Osteocyte (in vitro differentiated cells): Measurements from ENCODE around the gene CFAP61. TPM values are rescaled to one million over a fixed set of nuclear protein-coding genes. Genes with fewer than 3 reads are reported as not detected.
"Not testable (repeated sequence)": the region's sequence is repeated elsewhere in the genome, so short reads cannot be mapped to it uniquely, and the experiment has no call there.

Source experiments
- DNase-seq: peaks from one replicate; pipeline ENCODE4 v3.0.0; 2021; ENCODE audit warnings: mixed read lengths; ENCODE audit not compliant: unreplicated experiment; ENCODE audit errors: extremely low spot score
- H3K27ac Mint-ChIP-seq: one replicate; pipeline ENCODE4 v1.8.0; 2021; ENCODE audit warnings: mild to moderate bottlenecking, mixed read lengths; ENCODE audit not compliant: unreplicated experiment
- H3K27me3 Mint-ChIP-seq: one replicate; pipeline ENCODE4 v1.8.0; 2021; ENCODE audit warnings: mixed read lengths; ENCODE audit not compliant: unreplicated experiment
- H3K36me3 Mint-ChIP-seq: one replicate; pipeline ENCODE4 v1.8.0; 2021; ENCODE audit warnings: mixed read lengths; ENCODE audit not compliant: unreplicated experiment
- H3K4me1 Mint-ChIP-seq: one replicate; pipeline ENCODE4 v1.8.0; 2021; ENCODE audit warnings: mixed read lengths; ENCODE audit not compliant: unreplicated experiment
- H3K4me3 Mint-ChIP-seq: one replicate; pipeline ENCODE4 v1.8.0; 2021; ENCODE audit warnings: mild to moderate bottlenecking, moderate library complexity, mixed read lengths; ENCODE audit not compliant: unreplicated experiment
- H3K9me3 Mint-ChIP-seq: one replicate; pipeline ENCODE4 v1.8.0; 2021; ENCODE audit warnings: mixed read lengths; ENCODE audit not compliant: unreplicated experiment
- total RNA-seq: library from RNA; stranded (reverse); gene quantifications from 2 replicates; pipeline ENCODE4 v1.2.1, GENCODE V29; 2021
- TF ChIP-seq, protein P1 (sequence below): fragments of 200-600 bp; sonication (generic); IDR thresholded peaks from 2 replicates; pipeline ENCODE4 v1.5.0; 2021; ENCODE audit warnings: antibody characterized with exemption, mild to moderate bottlenecking, moderate library complexity

Gene CFAP61
- total RNA-seq, 1 donor from 2014 or later = not detected

DNA sequence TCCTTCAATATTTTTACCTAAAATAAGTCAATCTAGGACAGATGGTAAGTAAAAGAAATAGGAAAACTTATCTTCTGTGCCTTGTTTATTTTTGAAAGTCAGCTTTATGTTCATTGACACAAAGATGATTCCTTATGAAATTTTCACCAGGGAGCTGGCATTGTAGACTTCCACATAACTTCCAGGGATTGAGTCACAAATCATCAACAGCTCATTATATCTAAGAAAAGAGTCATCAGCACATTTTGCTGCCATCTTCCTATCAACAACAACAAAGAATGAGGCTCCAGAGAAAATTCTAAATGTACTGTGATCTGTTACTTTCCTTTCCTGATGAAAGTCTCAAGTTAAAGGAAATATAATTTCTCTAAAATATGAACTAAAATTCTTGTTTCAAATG, 48.5 kb downstream of the CFAP61 start:
- no peaks in the 10 kb centered on the region for H3K36me3 Mint-ChIP-seq
- H3K27ac Mint-ChIP-seq = no peak overlapping the region
- no peak overlapping the region for H3K4me3 Mint-ChIP-seq
- H3K9me3 Mint-ChIP-seq = no peaks in the 10 kb centered on the region
- peaks cover 15% of the 10 kb centered on the region for H3K27me3 Mint-ChIP-seq
- TF ChIP-seq, protein P1, sequence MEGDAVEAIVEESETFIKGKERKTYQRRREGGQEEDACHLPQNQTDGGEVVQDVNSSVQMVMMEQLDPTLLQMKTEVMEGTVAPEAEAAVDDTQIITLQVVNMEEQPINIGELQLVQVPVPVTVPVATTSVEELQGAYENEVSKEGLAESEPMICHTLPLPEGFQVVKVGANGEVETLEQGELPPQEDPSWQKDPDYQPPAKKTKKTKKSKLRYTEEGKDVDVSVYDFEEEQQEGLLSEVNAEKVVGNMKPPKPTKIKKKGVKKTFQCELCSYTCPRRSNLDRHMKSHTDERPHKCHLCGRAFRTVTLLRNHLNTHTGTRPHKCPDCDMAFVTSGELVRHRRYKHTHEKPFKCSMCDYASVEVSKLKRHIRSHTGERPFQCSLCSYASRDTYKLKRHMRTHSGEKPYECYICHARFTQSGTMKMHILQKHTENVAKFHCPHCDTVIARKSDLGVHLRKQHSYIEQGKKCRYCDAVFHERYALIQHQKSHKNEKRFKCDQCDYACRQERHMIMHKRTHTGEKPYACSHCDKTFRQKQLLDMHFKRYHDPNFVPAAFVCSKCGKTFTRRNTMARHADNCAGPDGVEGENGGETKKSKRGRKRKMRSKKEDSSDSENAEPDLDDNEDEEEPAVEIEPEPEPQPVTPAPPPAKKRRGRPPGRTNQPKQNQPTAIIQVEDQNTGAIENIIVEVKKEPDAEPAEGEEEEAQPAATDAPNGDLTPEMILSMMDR = no peak
- no peak for DNase-seq
- H3K4me1 Mint-ChIP-seq = no peaks in the 10 kb centered on the region

DNA sequence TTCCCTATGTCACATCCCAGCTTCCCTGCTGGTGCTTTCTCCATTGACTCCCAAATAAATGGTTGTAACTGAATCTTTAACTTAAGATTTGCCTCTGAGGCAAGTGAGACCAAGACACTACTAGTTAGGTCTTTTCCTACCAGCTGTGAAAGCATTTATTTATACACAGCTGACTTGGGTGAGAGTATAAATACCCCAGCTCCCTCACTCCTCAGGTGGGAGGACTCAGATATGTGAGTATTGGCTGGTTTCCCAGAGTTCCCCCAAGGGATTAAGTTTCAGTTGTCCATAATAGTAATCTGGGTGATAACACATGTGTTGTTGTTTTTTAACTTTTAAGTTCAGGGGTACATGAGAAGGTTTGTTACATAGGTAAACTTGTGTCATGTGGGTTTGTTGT, 49.8 kb downstream of the CFAP61 start:
- no peak for DNase-seq
- Mint-ChIP-seq H3K4me1 (no peaks in the 10 kb centered on the region), H3K27me3 (peaks cover 20% of the 10 kb centered on the region), H3K9me3 (no peaks in the 10 kb centered on the region), H3K36me3 (no peaks in the 10 kb centered on the region), H3K27ac (no peak overlapping the region), H3K4me3 (no peak overlapping the region)
- TF ChIP-seq, protein P1 = no peak

DNA sequence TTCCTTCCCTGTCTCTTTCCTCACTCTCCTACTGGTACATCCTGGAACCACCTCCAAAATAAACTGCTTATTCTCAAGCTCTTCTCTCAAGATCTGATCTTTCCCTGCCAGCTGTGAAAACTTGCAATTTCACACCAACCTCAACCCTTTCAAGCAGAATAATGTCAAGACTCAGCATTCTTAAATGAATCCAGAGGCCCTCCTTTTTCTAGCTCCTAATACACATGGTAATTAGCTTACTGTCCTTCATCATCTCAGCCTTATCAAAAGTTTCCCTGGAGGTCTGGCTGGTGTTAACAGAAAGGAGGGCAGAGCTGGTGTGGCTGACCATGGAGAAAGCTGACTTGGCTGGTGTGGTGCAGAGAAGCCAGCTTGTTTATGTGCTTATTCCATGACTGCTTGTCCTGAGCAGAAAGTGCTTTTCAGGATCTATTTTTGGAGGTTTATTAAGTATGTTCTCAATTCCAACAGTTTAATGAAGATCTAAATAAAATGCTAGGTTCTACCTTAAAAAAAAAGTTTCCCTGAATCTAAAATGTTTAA, 50.5 kb downstream of the CFAP61 start:
- Mint-ChIP-seq H3K4me3 (no peak overlapping the region), H3K27ac (no peak overlapping the region)
- TF ChIP-seq, protein P1 = no peak

GRCh38 chr20:20103486-20103885, 51.2 kb downstream of the CFAP61 start:
- no peaks in the 10 kb centered on the region for H3K36me3 Mint-ChIP-seq
- H3K9me3 Mint-ChIP-seq = no peaks in the 10 kb centered on the region

More for the DNA sequence above, 50.5 kb downstream of the CFAP61 start:
- no peaks in the 10 kb centered on the region for H3K9me3 Mint-ChIP-seq
- H3K27me3 Mint-ChIP-seq = peaks cover 20% of the 10 kb centered on the region
- no peaks in the 10 kb centered on the region for H3K4me1 Mint-ChIP-seq
- H3K36me3 Mint-ChIP-seq = no peaks in the 10 kb centered on the region
- DNase-seq = no peak

DNA sequence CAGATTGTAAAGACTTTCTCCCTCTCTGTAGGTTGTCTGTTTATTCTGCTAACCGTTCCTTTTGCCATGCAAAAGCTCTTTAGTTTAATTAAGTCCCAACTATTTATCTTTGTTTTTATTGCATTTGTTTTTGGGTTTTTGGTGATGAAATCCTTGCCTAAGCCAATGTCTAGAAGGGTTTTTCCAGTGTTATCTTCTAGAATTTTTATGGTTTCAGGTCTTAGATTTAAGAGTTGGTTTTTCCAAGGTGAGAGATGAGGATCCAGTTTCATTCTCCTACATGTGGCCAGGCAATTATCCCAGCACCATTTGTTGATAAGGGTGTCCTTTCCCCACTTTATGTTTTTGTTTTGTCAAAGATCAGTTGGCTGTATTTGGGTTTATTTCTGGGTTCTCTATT, 70.9 kb downstream of the CFAP61 start:
- H3K27me3 Mint-ChIP-seq, H3K36me3 Mint-ChIP-seq, H3K27ac Mint-ChIP-seq, H3K9me3 Mint-ChIP-seq, H3K4me1 Mint-ChIP-seq, H3K4me3 Mint-ChIP-seq, DNase-seq: not testable (repeated sequence)

More at GRCh38 chr20:20103486-20103885, 51.2 kb downstream of the CFAP61 start:
- Mint-ChIP-seq H3K4me3 (no peak overlapping the region), H3K27ac (no peak overlapping the region), H3K27me3 (peaks cover 23% of the 10 kb centered on the region), H3K4me1 (no peaks in the 10 kb centered on the region)
- TF ChIP-seq, protein P1 = no peak
- no peak for DNase-seq

DNA sequence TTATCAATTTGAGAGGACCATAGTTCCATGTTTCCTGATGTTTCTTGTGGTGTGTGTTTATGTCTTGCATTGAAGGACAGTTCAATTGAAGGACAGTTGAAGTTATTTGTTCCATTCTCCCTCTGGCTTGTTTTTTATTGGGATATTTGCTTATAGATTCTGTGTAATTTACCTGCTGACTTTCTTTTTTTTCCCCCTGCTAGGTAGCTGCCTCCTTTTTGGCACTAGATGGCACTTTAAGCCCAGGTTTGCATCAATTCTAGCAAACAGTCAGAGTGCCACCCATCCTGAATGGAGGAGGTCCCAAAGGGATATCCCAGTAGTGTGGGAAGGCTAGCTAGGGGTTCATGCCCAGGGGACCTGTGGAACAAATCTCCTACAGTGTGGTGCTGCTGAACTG, 78.1 kb downstream of the CFAP61 start:
- DNase-seq = no peak
- H3K9me3 Mint-ChIP-seq = peaks cover 7% of the 10 kb centered on the region
- H3K36me3 Mint-ChIP-seq = no peaks in the 10 kb centered on the region
- no peaks in the 10 kb centered on the region for H3K4me1 Mint-ChIP-seq
- no peak overlapping the region for H3K4me3 Mint-ChIP-seq
- no peak overlapping the region for H3K27ac Mint-ChIP-seq
- peaks cover 2% of the 10 kb centered on the region for H3K27me3 Mint-ChIP-seq
- TF ChIP-seq, protein P1 = no peak
